Osteocyte (in vitro differentiated cells): Measurements from ENCODE around the gene MDM4. TPM values are rescaled to one million over a fixed set of nuclear protein-coding genes. Genes with fewer than 3 reads are reported as not detected.
"Not testable (repeated sequence)": the region's sequence is repeated elsewhere in the genome, so short reads cannot be mapped to it uniquely, and the experiment has no call there.

Experiments used
- DNase-seq: peaks from one replicate; pipeline ENCODE4 v3.0.0; 2021; ENCODE audit warnings: mixed read lengths; ENCODE audit not compliant: unreplicated experiment; ENCODE audit errors: extremely low spot score
- H3K27ac Mint-ChIP-seq: one replicate; pipeline ENCODE4 v1.8.0; 2021; ENCODE audit warnings: mild to moderate bottlenecking, mixed read lengths; ENCODE audit not compliant: unreplicated experiment
- H3K27me3 Mint-ChIP-seq: one replicate; pipeline ENCODE4 v1.8.0; 2021; ENCODE audit warnings: mixed read lengths; ENCODE audit not compliant: unreplicated experiment
- H3K36me3 Mint-ChIP-seq: one replicate; pipeline ENCODE4 v1.8.0; 2021; ENCODE audit warnings: mixed read lengths; ENCODE audit not compliant: unreplicated experiment
- H3K4me1 Mint-ChIP-seq: one replicate; pipeline ENCODE4 v1.8.0; 2021; ENCODE audit warnings: mixed read lengths; ENCODE audit not compliant: unreplicated experiment
- H3K4me3 Mint-ChIP-seq: one replicate; pipeline ENCODE4 v1.8.0; 2021; ENCODE audit warnings: mild to moderate bottlenecking, moderate library complexity, mixed read lengths; ENCODE audit not compliant: unreplicated experiment
- H3K9me3 Mint-ChIP-seq: one replicate; pipeline ENCODE4 v1.8.0; 2021; ENCODE audit warnings: mixed read lengths; ENCODE audit not compliant: unreplicated experiment
- total RNA-seq: library from RNA; stranded (reverse); gene quantifications from 2 replicates; pipeline ENCODE4 v1.2.1, GENCODE V29; 2021
- TF ChIP-seq, protein P1 (sequence below): fragments of 200-600 bp; sonication (generic); IDR thresholded peaks from 2 replicates; pipeline ENCODE4 v1.5.0; 2021; ENCODE audit warnings: antibody characterized with exemption, mild to moderate bottlenecking, moderate library complexity

Gene MDM4
- total RNA-seq, 1 donor from 2014 or later, result 77.3 TPM

DNA sequence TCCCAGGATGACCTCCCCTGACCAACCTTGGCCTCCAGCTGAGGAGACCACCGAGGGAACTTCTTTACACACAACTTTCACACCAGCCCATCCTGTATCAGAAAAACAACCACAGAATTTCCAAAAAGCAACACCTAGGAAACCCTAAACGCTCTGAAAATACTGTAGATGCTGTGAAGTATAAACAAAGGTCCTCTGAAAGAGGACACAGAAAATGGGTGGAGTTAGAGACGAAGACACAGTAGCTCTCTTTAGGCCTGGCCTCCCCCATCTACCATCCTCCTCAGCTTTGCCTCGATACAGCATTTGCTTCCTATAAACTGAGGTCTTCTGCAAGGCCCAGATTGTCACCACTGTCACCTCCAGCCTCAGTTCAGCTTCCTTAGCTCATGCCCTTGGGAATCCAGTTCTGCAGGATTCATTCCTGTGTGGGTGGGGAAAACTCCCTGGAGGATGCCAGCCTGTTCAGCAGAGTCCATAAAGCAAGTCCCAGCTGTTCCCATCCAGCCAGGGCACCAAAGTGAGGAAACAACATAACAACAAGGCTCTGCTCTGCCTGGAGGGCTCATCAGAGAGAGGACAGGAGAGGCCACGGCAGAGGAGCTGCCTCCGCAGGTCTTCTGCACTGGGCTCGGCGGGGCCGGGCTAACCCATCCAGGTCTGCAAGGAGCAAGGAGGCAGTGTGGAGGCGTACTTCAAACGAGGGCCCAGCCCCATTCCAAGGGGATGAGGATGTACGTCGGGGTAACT lies 36.6 kb upstream of the MDM4 start:
- TF ChIP-seq, protein P1, sequence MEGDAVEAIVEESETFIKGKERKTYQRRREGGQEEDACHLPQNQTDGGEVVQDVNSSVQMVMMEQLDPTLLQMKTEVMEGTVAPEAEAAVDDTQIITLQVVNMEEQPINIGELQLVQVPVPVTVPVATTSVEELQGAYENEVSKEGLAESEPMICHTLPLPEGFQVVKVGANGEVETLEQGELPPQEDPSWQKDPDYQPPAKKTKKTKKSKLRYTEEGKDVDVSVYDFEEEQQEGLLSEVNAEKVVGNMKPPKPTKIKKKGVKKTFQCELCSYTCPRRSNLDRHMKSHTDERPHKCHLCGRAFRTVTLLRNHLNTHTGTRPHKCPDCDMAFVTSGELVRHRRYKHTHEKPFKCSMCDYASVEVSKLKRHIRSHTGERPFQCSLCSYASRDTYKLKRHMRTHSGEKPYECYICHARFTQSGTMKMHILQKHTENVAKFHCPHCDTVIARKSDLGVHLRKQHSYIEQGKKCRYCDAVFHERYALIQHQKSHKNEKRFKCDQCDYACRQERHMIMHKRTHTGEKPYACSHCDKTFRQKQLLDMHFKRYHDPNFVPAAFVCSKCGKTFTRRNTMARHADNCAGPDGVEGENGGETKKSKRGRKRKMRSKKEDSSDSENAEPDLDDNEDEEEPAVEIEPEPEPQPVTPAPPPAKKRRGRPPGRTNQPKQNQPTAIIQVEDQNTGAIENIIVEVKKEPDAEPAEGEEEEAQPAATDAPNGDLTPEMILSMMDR, result no peak
- H3K27me3 Mint-ChIP-seq, result no peaks in the 10 kb centered on the region
- no peak overlapping the region for H3K27ac Mint-ChIP-seq
- peaks cover 2% of the 10 kb centered on the region for H3K36me3 Mint-ChIP-seq
- H3K4me1 Mint-ChIP-seq, result peaks cover 57% of the 10 kb centered on the region
- DNase-seq, result no peak
- no peaks in the 10 kb centered on the region for H3K9me3 Mint-ChIP-seq
- no peak overlapping the region for H3K4me3 Mint-ChIP-seq

DNA sequence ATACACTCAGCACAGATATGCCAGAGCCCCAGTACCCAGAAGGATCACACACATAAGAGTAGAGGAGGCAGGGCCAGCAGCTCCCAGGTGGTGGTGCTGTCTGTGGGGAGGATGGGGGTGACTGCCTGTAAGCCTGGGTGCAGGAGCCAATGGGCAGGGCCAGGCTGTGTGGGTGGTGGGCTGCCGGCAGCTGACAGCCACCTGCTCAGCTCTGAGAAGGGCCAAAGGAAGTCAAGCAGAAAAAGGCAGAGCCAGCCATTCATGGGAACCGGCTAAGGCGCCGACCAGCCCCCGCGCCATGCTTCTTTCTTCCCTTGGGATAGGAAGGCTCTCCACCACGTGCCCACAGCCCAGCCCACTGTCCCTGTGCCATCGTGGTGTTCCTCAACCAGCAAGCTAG lies 35.7 kb upstream of the MDM4 start:
- no peak overlapping the region for H3K27ac Mint-ChIP-seq
- TF ChIP-seq, protein P1, result no peak
- peaks cover 47% of the 10 kb centered on the region for H3K4me1 Mint-ChIP-seq
- H3K36me3 Mint-ChIP-seq, result peaks cover 2% of the 10 kb centered on the region
- no peaks in the 10 kb centered on the region for H3K27me3 Mint-ChIP-seq
- DNase-seq, result no peak
- H3K9me3 Mint-ChIP-seq, result no peaks in the 10 kb centered on the region
- H3K4me3 Mint-ChIP-seq, result no peak overlapping the region

DNA sequence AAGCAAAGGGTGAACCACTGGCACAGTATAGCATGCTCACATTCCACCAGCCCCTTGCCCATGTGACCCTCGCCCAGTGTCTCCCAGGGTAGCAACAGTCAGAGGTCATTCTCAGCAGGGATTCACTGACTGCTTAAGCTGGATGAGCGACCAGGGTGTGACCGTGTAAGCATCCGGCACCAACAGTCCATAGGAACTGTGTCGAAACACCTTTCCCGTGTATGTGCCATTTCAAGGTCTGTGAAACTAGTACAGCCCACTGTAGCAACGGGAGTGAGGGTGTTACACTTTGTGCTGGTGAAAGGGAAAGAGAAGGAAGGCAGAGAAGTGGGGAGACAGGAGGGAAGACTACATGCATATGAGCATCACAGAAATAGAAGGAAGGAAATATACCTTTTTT lies 32.4 kb upstream of the MDM4 start:
- Mint-ChIP-seq H3K4me3 (no peak overlapping the region), H3K36me3 (no peaks in the 10 kb centered on the region), H3K9me3 (no peaks in the 10 kb centered on the region), H3K4me1 (peaks cover 17% of the 10 kb centered on the region), H3K27ac (no peak overlapping the region), H3K27me3 (no peaks in the 10 kb centered on the region)
- TF ChIP-seq, protein P1, result no peak
- no peak for DNase-seq

DNA sequence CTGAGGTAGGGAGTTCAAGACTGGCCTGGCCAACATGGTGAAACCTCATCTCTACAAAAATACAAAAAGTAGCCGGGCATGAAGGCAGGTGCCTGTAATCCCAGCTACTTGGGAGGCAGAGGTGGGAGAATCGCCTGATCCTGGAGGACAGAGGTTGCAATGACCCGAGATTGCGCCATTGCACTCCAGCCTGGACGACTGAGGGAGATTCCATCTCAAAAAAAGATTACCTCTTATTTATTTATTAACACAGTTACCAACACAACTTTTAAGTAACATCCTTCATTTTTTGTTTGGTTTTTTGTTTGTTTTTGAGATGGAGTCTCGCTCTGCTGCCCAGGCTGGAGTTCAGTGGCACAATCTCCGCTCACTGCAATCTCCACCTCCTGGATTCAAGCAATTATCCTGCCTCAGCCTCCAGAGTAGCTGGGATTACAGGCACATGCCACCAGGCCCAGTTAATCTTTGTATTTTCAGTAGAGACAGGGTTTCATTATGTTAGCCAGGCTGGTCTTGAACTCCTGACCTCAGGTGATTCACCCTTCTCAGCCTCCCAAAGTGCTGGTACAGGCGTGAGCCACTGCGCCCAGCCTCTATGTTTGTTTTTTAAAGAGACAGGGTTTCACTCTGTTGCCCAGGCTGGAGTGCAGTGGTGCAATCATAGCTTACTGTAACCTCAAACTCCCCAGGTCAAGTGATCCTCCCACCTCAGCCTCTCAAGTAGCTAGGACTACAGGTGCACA lies 29.5 kb upstream of the MDM4 start:
- H3K27me3 Mint-ChIP-seq, H3K4me1 Mint-ChIP-seq, H3K27ac Mint-ChIP-seq, H3K4me3 Mint-ChIP-seq, H3K9me3 Mint-ChIP-seq, DNase-seq, H3K36me3 Mint-ChIP-seq: not testable (repeated sequence)

DNA sequence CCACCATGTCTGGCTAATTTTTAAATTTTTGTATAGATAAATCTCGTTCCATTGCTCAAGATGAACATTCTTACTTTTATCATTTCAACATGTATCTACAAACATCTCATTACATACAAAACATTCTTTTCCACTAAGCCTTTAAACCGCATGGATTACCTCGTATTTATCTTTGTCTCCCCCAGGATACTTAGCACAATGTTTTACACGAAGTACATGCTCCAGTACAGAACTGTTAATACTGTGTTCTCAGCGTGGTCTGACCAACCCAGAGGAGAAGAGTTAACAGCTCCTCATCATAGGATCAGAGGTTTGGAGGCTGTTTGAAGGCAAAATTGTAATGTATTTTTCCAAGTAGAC lies 29.0 kb upstream of the MDM4 start:
- TF ChIP-seq, protein P1, result no peak
- DNase-seq, result no peak
- H3K9me3 Mint-ChIP-seq, result no peaks in the 10 kb centered on the region
- no peak overlapping the region for H3K4me3 Mint-ChIP-seq
- peaks cover 7% of the 10 kb centered on the region for H3K4me1 Mint-ChIP-seq
- H3K27ac Mint-ChIP-seq, result no peak overlapping the region
- H3K27me3 Mint-ChIP-seq, result no peaks in the 10 kb centered on the region
- no peaks in the 10 kb centered on the region for H3K36me3 Mint-ChIP-seq
